Kidney (tissue), 14 donors: ENCODE measurements around the gene HECTD4. TPM values are rescaled to one million over a fixed set of nuclear protein-coding genes. Genes with fewer than 3 reads are reported as not detected.

ENCODE experiments used
- DNase-seq, 5 donors: peaks; one replicate each; pipeline ENCODE4 v3.0.0-alpha.2; 2013 to 2020
- FAIRE-seq: peaks from 2 replicates; lab custom pipeline; 2012; peaks lifted over from hg19 to GRCh38; lab: Jason Lieb, UNC
- H3K27ac ChIP-seq, 2 donors: one replicate each; pipeline ENCODE4 v1.7.0; 2013; ENCODE audit warnings: low read depth in 2 of 2, low read length in 2 of 2, inconsistent platforms in 1 of 2
- H3K27me3 ChIP-seq: one replicate; pipeline ENCODE4 v1.7.1; 2013; ENCODE audit warnings: low read length, inconsistent platforms; ENCODE audit not compliant: control insufficient read depth, insufficient read depth
- H3K36me3 ChIP-seq, 3 donors: one replicate each; pipeline versions ENCODE4 v1.7.0 to v1.7.1; 2013; ENCODE audit warnings: low read length in 3 of 3, control low read depth in 1 of 3, inconsistent platforms in 1 of 3; ENCODE audit not compliant: insufficient read depth in 3 of 3, control insufficient read depth in 2 of 3
- H3K4me1 ChIP-seq, 3 donors: one replicate each; pipeline versions ENCODE4 v1.7.0 to v1.7.1; 2013; ENCODE audit warnings: low read length in 3 of 3, inconsistent platforms in 1 of 3, low read depth in 1 of 3; ENCODE audit not compliant: control insufficient read depth in 2 of 3, insufficient read depth in 2 of 3
- H3K4me3 ChIP-seq, 3 donors: one replicate each; pipeline versions ENCODE4 v1.7.0 to v1.8.1; 2013; ENCODE audit warnings: low read length in 3 of 3, control low read depth in 1 of 3, inconsistent platforms in 1 of 3
- H3K9ac ChIP-seq, 3 donors: one replicate each; pipeline versions ENCODE4 v1.7.0 to v1.7.1; 2013; ENCODE audit warnings: low read length in 3 of 3, control low read depth in 1 of 3, inconsistent platforms in 1 of 3
- H3K9me3 ChIP-seq, 3 donors: one replicate each; pipeline versions ENCODE4 v1.7.0 to v1.7.1; 2013; ENCODE audit warnings: low read length in 3 of 3, control low read depth in 1 of 3, inconsistent platforms in 1 of 3; ENCODE audit not compliant: control insufficient read depth in 2 of 3, insufficient read depth in 1 of 3
- CTCF ChIP-seq: IDR thresholded peaks from 3 replicates; pipeline ENCODE4 v1.5.1; 2012; ENCODE audit warnings: mild to moderate bottlenecking, moderate library complexity, borderline replicate concordance; ENCODE audit not compliant: insufficient read depth; ENCODE audit errors: extremely low read depth
- intact Hi-C: fragments of 100-400 bp; cut with DNase I; formaldehyde crosslinking; loops from one replicate; pipeline ENCODE4 v1.11.1; 2022
- polyA plus RNA-seq: library from polyadenylated mRNA; stranded (reverse); fragments of 350-450 nt; fragmentation: Illumina TruSeq; extraction: RNeasy Lipid Tissue Mini Kit (QIAGEN cat#74804); gene quantifications from one replicate; pipeline ENCODE4 v1.2.3, GENCODE V29; 2014; ENCODE audit warnings: low read depth, low replicate concordance; ENCODE audit not compliant: insufficient read depth
- total RNA-seq: library from RNA; stranded (reverse); fragmentation: NEBNext Ultra II Directional; extraction: Animal tissue kit (Norgen Biotek cat#: 25700); gene quantifications from one replicate; pipeline ENCODE4 v1.2.1, GENCODE V29; 2021
- donor health status: control.
- donor health status: control.
- donor health status: control.
- donor health status: control.
- donor health status: control.
- donor health status: DM: yes; HTN: yes; CAD: no.
- donor health status: Normal renal cell carcinoma (clear cell type).

HECTD4 gene
- total and polyA plus RNA-seq, 2 donors from 2014 or later, result 15.6 to 53.1 TPM

GRCh38 chr12:112288638-112289037 is 93.6 kb downstream of the HECTD4 start:
- DNase-seq (no peak), FAIRE-seq (no peak)
- Histone ChIP-seq H3K9me3 (peaks cover 0 to 8% (median 3%) of the 10 kb centered on the region in 3 donors), H3K9ac (no peak overlapping the region), H3K27me3 (no peaks in the 10 kb centered on the region), H3K4me1 (no peaks in the 10 kb centered on the region), H3K36me3 (peaks cover 0 to 2% (median 0%) of the 10 kb centered on the region in 3 donors), H3K27ac (no peak overlapping the region), H3K4me3 (no peak overlapping the region)
- no peak for TF ChIP-seq CTCF
- intact Hi-C loops, result no loop called here

- Histone ChIP-seq H3K4me1 (no peaks in the 10 kb centered on the region), H3K9ac (no peak overlapping the region), H3K36me3 (peaks cover 0 to 2% (median 0%) of the 10 kb centered on the region in 3 donors), H3K27me3 (no peaks in the 10 kb centered on the region), H3K4me3 (no peak overlapping the region), H3K9me3 (peaks cover 0 to 8% (median 3%) of the 10 kb centered on the region in 3 donors), H3K27ac (no peak overlapping the region)
- intact Hi-C loops, result no loop called here
- TF ChIP-seq CTCF, result no peak
- DNase-seq (no peak), FAIRE-seq (no peak)
Observed at GRCh38 chr12:112285600-112286401, 96.4 kb downstream of the HECTD4 start.

- Histone ChIP-seq H3K27ac (no peak overlapping the region), H3K9ac (no peak overlapping the region), H3K4me3 (no peak overlapping the region), H3K4me1 (no peaks in the 10 kb centered on the region), H3K9me3 (peaks cover 0 to 2% (median 2%) of the 10 kb centered on the region in 3 donors), H3K36me3 (peaks cover 0 to 1% (median 0%) of the 10 kb centered on the region in 3 donors), H3K27me3 (no peaks in the 10 kb centered on the region)
- intact Hi-C loops, result no loop called here
- FAIRE-seq (no peak), DNase-seq (no peak)
- TF ChIP-seq CTCF, result no peak
Observed at GRCh38 chr12:112283546-112283945, 98.7 kb downstream of the HECTD4 start.
